SK-N-SH (cell line): Measurements from ENCODE around the gene CAVIN3.

ENCODE experiments used
- EZH2phosphoT487 ChIP-seq: fragments of 200-600 bp; sonication (generic); IDR thresholded peaks from 2 replicates; pipeline ENCODE4 v1.6.1; 2017; ENCODE audit warnings: low read depth, mixed run types, mild to moderate bottlenecking, antibody characterized with exemption, moderate library complexity, borderline replicate concordance
- TF ChIP-seq, protein P1 (sequence below): fragments of 200-600 bp; sonication (generic); IDR thresholded peaks from 2 replicates; pipeline ENCODE4 v1.6.1; 2017; ENCODE audit warnings: antibody characterized with exemption, mild to moderate bottlenecking, moderate library complexity
- TF ChIP-seq, protein P2 (sequence below): IDR thresholded peaks from 2 replicates; pipeline ENCODE4 v1.6.1; 2012; ENCODE audit warnings: mild to moderate bottlenecking, low read depth, low read length, moderate library complexity

DNA sequence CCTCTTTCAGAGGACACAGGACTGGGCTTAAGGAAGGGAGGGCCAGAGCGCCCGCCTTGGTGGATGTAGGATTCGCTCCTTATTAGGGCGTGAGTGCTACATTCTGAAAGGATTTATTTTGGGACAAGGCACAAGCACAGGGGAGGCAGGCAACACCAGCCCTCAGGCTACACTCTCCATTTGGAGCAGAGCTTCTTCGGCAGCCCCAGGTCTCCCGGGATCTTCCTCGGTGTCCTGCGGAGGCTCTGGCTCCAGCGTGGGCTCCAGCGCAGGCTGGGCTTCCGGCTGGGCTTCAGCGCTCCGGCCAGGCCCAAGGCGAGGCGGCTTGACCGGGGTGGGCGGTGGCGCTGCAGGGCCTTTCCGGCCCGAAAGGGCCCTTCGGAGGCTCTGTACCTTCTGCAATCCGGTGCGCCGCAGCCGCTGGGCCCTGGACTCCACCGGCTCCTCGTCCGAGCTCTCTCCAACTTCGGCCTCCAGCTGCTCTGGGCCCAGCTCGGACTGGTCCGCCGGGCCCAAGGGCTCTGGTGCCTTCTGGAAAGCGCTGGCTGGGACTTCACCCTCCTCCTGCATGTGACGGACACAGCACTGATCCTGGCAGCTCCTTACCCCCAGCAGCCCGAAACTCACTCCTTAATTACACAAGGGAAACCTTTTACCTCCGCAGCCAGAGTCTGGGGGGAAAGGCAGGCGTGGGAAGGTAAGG is 1.1 kb downstream of the CAVIN3 start:
- TF ChIP-seq, protein P1, sequence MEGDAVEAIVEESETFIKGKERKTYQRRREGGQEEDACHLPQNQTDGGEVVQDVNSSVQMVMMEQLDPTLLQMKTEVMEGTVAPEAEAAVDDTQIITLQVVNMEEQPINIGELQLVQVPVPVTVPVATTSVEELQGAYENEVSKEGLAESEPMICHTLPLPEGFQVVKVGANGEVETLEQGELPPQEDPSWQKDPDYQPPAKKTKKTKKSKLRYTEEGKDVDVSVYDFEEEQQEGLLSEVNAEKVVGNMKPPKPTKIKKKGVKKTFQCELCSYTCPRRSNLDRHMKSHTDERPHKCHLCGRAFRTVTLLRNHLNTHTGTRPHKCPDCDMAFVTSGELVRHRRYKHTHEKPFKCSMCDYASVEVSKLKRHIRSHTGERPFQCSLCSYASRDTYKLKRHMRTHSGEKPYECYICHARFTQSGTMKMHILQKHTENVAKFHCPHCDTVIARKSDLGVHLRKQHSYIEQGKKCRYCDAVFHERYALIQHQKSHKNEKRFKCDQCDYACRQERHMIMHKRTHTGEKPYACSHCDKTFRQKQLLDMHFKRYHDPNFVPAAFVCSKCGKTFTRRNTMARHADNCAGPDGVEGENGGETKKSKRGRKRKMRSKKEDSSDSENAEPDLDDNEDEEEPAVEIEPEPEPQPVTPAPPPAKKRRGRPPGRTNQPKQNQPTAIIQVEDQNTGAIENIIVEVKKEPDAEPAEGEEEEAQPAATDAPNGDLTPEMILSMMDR: no peak
- TF ChIP-seq, protein P2, sequence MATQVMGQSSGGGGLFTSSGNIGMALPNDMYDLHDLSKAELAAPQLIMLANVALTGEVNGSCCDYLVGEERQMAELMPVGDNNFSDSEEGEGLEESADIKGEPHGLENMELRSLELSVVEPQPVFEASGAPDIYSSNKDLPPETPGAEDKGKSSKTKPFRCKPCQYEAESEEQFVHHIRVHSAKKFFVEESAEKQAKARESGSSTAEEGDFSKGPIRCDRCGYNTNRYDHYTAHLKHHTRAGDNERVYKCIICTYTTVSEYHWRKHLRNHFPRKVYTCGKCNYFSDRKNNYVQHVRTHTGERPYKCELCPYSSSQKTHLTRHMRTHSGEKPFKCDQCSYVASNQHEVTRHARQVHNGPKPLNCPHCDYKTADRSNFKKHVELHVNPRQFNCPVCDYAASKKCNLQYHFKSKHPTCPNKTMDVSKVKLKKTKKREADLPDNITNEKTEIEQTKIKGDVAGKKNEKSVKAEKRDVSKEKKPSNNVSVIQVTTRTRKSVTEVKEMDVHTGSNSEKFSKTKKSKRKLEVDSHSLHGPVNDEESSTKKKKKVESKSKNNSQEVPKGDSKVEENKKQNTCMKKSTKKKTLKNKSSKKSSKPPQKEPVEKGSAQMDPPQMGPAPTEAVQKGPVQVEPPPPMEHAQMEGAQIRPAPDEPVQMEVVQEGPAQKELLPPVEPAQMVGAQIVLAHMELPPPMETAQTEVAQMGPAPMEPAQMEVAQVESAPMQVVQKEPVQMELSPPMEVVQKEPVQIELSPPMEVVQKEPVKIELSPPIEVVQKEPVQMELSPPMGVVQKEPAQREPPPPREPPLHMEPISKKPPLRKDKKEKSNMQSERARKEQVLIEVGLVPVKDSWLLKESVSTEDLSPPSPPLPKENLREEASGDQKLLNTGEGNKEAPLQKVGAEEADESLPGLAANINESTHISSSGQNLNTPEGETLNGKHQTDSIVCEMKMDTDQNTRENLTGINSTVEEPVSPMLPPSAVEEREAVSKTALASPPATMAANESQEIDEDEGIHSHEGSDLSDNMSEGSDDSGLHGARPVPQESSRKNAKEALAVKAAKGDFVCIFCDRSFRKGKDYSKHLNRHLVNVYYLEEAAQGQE: no peak
- no peak for TF ChIP-seq EZH2phosphoT487
